ENCODE measurements around the gene CDH4.
"Not testable (repeated sequence)": the region's sequence is repeated elsewhere in the genome, so short reads cannot be mapped to it uniquely, and the experiment has no call there.

The CDH4 gene

GRCh38 chr20:61424011-61424627, 172.1 kb downstream of the CDH4 start:
- DNase-seq: no peak

- no peak for DNase-seq
These were observed 172.8 kb downstream of the CDH4 start for GRCh38 chr20:61424628-61425420.

- DNase-seq: not testable (repeated sequence)
These were observed 173.5 kb downstream of the CDH4 start for GRCh38 chr20:61425541-61425991.

DNA sequence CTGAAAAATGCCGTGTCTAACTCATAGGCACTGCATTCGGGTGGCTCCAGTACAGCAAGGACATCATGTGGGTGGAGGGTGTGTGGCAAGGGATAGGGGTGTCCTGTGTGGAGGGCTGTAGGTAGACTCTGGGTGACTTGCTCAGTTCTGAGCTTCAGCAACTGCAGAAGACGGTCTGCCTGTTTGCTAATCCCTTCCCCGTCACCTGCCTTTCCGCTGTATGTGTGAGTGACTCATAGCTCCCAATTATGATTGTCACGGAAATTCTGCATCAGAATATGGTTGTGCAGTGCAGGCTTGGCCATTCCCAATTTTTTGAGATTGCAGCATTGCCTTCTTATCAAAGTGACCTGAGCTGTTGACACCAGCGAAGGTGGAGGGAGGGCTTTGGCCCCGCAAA, 174.3 kb downstream of the CDH4 start:
- DNase-seq: no peak

DNA sequence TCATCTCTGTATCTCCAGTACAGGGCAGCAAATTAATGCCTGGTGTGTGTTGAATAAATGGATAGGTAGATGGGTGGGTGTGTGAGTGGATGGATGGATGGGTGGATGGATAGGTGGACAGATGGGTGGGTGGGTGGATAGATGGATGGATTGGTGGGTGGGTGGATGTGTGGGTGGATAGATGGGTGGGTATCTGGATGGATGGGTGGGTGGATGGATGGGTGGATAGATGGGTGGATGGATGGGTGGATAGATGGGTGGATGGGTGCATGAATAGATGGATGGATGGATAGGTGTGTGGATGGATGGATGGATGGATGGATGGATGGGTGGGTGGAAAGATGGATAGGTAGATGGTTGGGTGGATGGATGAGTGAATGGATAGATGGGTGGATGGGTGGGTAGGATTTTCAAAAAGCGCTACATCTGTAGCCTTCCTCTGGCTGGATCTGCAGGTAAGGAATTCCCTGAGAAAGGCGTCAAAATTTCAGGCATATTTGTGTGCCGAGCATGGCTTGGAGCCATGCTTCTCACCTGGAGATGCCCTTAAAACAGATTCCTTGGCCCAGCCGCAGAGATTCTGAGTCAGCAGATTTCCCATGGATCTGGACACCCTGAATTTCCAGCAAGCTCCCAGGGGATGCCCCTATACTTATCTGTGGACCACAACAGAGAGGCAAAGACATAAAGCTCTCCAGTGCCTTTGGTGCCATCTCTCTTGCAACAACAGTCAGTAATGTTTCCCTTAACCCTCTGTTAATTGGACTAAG, 177.6 kb downstream of the CDH4 start:
- no peak for DNase-seq

DNA sequence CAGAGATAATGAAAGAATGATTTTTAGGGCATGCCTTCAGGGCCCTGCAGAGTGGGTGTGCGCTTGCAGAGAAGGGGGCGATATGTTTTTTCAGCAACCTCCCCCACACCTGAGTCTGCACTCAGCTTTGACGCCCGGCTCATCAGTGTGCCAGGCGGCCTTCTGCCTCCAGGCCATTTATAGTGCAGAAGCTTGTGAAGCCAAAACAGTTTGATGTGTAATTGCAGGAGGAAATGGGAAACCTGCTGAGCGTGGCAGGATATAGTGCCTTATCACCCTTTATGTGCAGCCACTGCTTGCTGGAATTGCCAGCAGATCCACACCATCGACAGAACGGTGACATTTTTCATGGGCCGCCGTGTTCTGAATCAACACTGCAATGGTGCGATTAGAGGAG, 178.2 kb downstream of the CDH4 start:
- DNase-seq: no peak

DNA sequence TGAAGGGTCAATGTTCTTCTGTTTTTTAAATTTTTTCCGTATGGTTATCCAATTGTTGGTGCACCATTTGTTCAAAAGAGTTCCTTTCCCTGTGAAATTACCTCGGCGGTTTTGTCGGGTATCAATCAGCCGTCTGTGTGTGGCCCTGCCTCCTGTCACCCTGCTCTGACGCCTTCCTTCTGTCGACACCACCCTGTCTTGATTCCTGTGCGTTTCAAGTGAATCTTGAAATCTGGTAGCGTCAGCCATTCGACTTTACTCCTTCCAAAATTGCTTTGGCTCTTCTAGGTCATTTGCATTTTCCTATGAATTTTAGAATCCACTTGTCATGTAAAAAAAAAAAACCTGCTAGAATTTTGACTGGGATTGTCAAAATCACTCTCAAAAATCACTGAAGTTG, 181.1 kb downstream of the CDH4 start:
- DNase-seq: no peak

DNA sequence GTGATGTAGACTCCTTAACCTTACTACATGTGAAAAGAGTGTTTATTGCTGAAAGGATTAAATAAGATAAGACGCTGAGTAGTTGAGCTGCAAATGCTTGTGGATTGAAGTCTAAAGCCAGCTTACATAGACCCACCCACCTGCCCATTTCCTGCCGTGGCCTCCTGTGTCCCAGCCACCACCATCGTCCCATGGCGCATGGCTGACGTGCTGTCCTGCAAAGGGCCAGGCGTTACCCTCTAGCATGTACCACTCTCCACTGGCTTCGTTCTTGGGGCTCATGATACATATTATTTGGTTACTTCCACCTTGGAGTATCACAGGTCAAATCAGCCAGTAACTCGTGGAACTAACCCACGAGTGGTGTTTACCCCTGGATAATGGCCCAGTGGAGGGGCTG, 181.8 kb downstream of the CDH4 start:
- DNase-seq: no peak

DNA sequence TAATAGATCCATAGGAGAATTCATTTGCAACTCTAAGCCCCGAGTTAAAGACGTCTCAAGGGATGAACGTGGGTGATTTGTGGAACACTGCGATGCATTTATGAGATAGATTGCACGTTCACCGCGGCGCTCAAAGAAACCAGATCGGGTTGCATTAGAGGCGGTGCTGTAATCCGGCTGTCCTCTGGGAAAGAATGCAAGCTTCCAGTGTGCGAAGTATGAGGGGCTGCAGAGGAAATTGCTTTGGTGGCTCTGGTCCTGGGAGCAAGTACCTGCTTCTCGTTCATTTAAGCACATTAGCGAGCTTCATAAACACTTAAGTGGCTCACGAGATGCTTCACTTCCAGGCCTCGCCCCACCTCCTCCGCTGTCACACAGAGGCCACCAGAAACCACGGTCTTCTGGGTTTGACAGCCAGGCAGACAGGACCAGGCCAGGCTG, 182.3 kb downstream of the CDH4 start:
- no peak for DNase-seq

- DNase-seq: no peak
These were observed 183.2 kb downstream of the CDH4 start for GRCh38 chr20:61435184-61435822.

DNA sequence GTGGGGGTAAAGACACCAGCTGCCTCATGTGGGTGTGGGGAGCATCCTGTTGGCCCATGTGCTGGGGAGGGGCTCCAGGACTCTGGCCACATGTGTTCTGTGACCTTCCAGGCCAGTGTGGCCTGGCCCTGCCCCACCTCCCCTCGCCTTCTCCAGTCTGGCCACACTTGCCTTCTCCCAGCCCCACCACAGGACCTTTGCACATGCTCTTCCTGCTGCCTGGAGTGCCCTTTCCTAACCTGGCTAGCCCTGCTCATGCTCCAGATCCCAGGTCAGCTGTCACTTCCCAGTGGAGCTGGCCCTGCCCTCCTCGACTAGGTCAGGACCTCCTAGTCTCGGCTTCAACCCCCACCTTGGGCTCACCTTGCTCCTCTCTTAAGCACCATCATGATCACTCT, 183.8 kb downstream of the CDH4 start:
- no peak for DNase-seq

DNA sequence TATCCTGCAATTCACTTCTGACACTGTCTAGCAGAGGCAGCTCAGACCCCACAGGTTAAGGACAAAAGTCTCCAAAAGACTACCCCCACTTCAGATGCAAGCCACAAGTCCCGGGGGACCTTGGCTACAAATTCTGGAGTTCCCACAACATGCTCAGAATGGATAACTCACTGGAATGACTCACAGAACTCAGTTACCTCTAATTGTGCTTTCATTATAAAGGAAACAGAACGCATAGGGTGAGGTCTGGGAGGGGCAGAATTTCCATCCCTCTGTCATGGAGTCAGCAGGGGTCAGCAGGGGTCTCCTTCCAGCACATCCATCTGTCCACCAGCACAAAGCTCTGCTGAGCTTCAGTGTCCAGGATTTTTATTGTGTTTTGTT, 184.2 kb downstream of the CDH4 start:
- no peak for DNase-seq

DNA sequence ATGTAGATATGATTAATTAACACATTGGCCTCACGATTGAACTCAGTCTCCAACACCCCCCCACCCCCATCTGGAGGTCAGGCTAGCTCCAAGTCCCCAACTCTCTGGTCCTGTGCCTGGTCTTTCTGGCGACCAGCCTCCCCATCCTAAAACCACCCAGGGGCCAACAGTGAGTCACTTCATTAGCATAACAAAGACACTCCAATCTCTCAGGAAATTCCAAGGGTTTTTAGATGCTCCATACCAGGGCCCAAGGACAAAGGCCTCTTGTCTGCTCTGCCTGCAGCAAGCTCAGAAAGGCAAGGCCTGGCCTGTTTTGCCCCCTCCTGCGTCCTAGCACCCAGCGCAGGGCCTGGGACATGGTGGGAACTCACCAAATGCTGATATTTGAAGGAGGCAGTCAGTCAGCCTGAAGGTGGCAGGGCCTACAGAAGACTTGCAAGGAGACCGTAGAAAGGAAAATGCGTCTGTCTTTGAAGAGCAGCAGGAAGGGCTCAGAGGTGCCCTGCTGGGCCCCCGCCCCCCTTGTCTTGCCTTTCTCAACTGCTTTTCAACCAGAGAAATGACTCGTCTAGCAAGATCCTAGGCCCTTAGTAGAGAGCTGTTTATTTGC, 184.7 kb downstream of the CDH4 start:
- DNase-seq: no peak

- DNase-seq: no peak
These were observed 185.5 kb downstream of the CDH4 start for GRCh38 chr20:61437280-61438206.

- no peak for DNase-seq
These were observed 186.2 kb downstream of the CDH4 start for GRCh38 chr20:61438285-61438684.

DNA sequence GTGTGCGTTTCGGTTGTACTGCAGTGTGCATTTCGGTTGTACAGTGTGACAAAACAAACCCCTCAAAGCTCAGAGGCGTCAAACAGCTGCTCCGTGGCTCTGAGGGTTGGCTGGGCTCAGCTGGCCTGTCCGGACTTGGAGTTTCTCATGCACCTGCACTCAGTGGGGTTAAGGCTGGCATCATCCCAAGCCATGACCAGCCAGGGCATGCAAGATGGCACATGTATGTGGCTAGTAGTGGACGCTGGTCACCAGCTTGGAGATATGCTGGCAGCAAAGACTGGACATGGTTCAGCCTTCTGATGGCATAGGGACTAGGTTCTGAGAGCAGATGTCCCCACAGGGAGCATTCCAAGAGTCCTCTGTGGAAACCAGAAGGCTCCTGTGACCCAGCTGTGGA, 187.2 kb downstream of the CDH4 start:
- no peak for DNase-seq

- DNase-seq: no peak
These were observed 188.5 kb downstream of the CDH4 start for GRCh38 chr20:61440548-61441055.

DNA sequence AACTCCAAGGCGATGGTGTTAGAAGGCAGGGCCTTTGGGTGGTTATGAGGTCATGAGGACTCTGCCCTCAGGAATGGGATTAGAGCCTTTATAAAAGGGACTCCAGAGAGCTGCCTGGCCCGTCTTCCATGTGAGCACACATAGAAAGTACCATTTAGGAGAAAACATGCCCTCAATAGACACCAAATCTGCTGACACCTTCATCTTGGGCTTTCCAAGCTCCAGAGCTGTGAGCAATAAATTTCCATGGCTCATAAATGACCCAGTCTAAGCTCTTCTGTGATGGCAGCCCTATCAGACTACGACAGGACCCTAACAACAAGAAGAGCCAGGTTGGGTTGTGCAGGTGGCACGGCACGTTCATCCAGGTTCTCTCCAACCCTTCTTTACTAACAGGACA, 189.5 kb downstream of the CDH4 start:
- no peak for DNase-seq

GRCh38 chr20:61442075-61442670, 190.1 kb downstream of the CDH4 start:
- no peak for DNase-seq

- DNase-seq: no peak
These were observed 190.7 kb downstream of the CDH4 start for GRCh38 chr20:61442718-61443117.

Data from SIG-M5 (cell line).